ENCODE results near the gene COLEC12.

DNA sequence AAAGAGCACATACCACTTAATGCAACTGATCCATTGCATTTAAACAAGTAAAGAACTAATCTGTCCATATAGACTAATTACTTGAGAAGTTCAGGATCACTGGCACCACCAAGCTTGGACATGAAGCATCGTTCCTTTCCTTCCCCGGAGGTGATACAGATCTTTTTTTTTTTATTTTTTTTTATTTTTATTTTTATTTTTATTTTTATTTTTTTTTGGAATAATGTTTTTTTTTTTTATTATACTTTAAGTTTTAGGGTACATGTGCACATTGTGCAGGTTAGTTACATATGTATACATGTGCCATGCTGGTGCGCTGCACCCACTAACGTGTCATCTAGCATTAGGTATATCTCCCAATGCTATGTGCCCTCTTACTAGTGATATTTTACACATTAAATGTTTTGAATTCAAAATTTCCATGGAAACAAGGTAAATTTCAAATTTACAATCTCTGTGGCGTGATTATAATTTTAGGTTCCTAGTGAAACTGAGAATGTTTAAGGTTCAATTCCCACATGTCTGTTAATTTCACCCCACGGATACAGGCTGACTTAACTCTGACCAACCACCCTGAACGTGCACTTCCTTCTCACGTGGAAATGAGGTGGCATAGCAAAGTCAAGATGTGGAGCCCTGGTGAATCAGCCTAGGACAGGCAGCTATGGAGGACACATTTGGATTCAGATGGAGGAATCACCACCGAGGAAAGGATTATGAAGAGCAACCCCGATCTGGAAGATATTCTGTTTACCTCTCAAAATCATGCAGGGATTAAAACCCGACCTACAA, 131.1 kb downstream of the COLEC12 start:
- TF ChIP-seq, protein P1, sequence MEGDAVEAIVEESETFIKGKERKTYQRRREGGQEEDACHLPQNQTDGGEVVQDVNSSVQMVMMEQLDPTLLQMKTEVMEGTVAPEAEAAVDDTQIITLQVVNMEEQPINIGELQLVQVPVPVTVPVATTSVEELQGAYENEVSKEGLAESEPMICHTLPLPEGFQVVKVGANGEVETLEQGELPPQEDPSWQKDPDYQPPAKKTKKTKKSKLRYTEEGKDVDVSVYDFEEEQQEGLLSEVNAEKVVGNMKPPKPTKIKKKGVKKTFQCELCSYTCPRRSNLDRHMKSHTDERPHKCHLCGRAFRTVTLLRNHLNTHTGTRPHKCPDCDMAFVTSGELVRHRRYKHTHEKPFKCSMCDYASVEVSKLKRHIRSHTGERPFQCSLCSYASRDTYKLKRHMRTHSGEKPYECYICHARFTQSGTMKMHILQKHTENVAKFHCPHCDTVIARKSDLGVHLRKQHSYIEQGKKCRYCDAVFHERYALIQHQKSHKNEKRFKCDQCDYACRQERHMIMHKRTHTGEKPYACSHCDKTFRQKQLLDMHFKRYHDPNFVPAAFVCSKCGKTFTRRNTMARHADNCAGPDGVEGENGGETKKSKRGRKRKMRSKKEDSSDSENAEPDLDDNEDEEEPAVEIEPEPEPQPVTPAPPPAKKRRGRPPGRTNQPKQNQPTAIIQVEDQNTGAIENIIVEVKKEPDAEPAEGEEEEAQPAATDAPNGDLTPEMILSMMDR (IDR thresholded peaks at IDR 0.05): no peak
- TF ChIP-seq POLR2A (IDR thresholded peaks at IDR 0.05): no peak
